ENCODE data around the gene SYT2. TPM values are rescaled to one million over a fixed set of nuclear protein-coding genes. Genes with fewer than 3 reads are reported as not detected.

SYT2 gene
- total RNA-seq, 1 donor from 2014 or later = 0.07 TPM

DNA sequence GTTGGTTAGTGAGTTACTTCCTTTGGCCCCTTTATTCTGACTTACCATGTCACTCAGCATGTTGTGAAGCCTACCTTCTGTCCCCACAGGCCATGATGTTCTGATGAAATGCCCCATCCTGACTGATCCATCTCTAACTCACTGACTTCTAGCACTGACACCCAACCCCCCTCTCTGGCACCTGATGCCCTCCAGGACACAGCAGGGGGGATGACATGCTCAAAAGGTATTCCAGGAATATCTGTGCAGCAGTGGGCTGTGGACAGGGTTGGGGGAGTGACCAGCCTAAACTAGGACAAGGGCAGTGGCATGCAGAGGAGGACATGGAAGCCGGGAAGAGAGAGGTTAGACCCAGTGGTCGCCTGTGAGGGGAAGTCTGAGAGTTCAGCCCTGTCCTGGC lies 25.5 kb downstream of the SYT2 start:
- H3K27me3 Mint-ChIP-seq (ENCODE audit: low read depth) = peaks cover 77% of the 10 kb centered on the region
- no peak overlapping the region for H3K27ac Mint-ChIP-seq (ENCODE audit: unreplicated experiment)
- H3K4me1 Mint-ChIP-seq (ENCODE audit: low read depth) = peaks cover 5% of the 10 kb centered on the region
- peaks cover 2% of the 10 kb centered on the region for H3K36me3 Mint-ChIP-seq (ENCODE audit: low read depth)
- no peaks in the 10 kb centered on the region for H3K9me3 Mint-ChIP-seq (ENCODE audit: low read depth)
- no peak for DNase-seq (ENCODE audit: low spot score)
- H3K4me3 Mint-ChIP-seq (ENCODE audit: unreplicated experiment) = no peak overlapping the region
- TF ChIP-seq CTCF (IDR thresholded peaks at IDR 0.05) = no peak

DNA sequence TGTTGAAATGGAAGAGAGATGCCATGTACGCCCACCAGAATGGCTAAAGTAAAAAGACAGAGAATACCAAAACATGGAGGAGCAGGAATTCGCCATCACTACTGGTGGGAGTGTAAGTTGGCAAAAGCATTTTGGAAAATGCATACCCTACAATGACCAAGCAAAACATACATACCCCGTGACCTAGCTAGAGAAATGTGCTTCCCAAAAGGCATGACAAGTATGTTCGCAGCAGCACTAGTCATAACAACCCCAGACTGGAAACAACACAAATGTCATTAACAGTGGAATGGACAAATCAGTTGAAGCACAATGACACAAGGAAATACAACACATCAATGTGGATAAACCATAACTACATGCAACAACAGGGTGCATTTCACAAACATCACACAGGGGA lies 27.2 kb downstream of the SYT2 start:
- peaks cover 76% of the 10 kb centered on the region for H3K27me3 Mint-ChIP-seq (ENCODE audit: low read depth)
- H3K4me1 Mint-ChIP-seq (ENCODE audit: low read depth) = peaks cover 5% of the 10 kb centered on the region
- peaks cover 2% of the 10 kb centered on the region for H3K36me3 Mint-ChIP-seq (ENCODE audit: low read depth)
- H3K9me3 Mint-ChIP-seq (ENCODE audit: low read depth) = no peaks in the 10 kb centered on the region
- DNase-seq (ENCODE audit: low spot score) = no peak
- no peak for TF ChIP-seq CTCF (IDR thresholded peaks at IDR 0.05)
- H3K27ac Mint-ChIP-seq (ENCODE audit: unreplicated experiment) = no peak overlapping the region
- H3K4me3 Mint-ChIP-seq (ENCODE audit: unreplicated experiment) = no peak overlapping the region

GRCh38 chr1:202682477-202682876 lies 27.8 kb downstream of the SYT2 start:
- DNase-seq (ENCODE audit: low spot score) = no peak
- Mint-ChIP-seq H3K4me1 (ENCODE audit: low read depth) (peaks cover 5% of the 10 kb centered on the region), H3K27me3 (ENCODE audit: low read depth) (peaks cover 74% of the 10 kb centered on the region), H3K27ac (ENCODE audit: unreplicated experiment) (no peak overlapping the region), H3K9me3 (ENCODE audit: low read depth) (no peaks in the 10 kb centered on the region), H3K4me3 (ENCODE audit: unreplicated experiment) (no peak overlapping the region), H3K36me3 (ENCODE audit: low read depth) (peaks cover 2% of the 10 kb centered on the region)
- TF ChIP-seq CTCF (IDR thresholded peaks at IDR 0.05) = no peak

- DNase-seq (ENCODE audit: low spot score) = no peak
- no peak overlapping the region for H3K4me3 Mint-ChIP-seq (ENCODE audit: unreplicated experiment)
- H3K36me3 Mint-ChIP-seq (ENCODE audit: low read depth) = peaks cover 2% of the 10 kb centered on the region
- TF ChIP-seq CTCF (IDR thresholded peaks at IDR 0.05) = no peak
- peaks cover 5% of the 10 kb centered on the region for H3K4me1 Mint-ChIP-seq (ENCODE audit: low read depth)
- peaks cover 5% of the 10 kb centered on the region for H3K9me3 Mint-ChIP-seq (ENCODE audit: low read depth)
- no peak overlapping the region for H3K27ac Mint-ChIP-seq (ENCODE audit: unreplicated experiment)
- peaks cover 74% of the 10 kb centered on the region for H3K27me3 Mint-ChIP-seq (ENCODE audit: low read depth)
Measured at GRCh38 chr1:202681736-202682420, 28.4 kb downstream of the SYT2 start.

DNA sequence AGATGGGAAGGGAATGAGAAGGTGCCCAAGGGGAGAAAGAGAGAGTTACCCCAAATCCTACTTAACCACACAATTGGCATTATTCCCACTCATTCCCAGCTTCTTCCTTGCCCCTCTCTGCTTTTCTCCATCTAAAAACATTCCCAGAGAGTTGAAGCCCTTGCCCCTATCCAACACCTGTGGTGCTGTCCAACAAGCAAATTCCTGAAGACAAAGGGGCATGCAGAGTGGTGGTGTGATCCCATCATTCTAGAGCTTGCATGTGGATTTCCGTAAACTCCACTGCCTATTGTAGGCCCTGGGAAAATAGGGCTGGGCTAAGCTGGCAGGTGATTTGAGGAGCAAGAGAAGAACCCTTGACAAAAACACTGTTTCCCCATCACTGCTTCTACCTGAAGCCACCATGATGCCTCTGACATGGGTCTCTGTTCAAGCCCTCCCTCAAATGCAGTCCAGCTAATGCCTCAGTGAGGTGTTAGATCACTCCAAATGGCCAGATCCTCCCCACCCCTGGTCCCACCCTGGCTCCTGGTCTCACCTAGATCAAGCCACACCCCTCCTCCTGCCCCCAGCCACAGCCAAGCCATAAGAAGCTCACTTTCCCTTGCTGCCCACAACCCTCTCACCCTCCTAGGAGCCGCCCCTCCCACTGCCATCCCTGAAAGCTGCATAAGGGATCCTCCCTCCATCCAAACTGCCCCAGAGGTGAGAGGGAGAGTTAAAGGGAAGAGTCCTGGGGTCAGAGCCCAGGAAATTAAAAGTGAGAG lies 29.5 kb downstream of the SYT2 start:
- Mint-ChIP-seq H3K27ac (ENCODE audit: unreplicated experiment) (no peak overlapping the region), H3K27me3 (ENCODE audit: low read depth) (peaks cover 71% of the 10 kb centered on the region), H3K4me1 (ENCODE audit: low read depth) (peaks cover 5% of the 10 kb centered on the region), H3K4me3 (ENCODE audit: unreplicated experiment) (no peak overlapping the region), H3K36me3 (ENCODE audit: low read depth) (no peaks in the 10 kb centered on the region), H3K9me3 (ENCODE audit: low read depth) (peaks cover 6% of the 10 kb centered on the region)
- TF ChIP-seq CTCF (IDR thresholded peaks at IDR 0.05) = no peak
- DNase-seq (ENCODE audit: low spot score) = no peak

Measured in chondrocyte (in vitro differentiated cells).